AG04450 (cell line): ENCODE data around the gene FGF21. TPM values are rescaled to one million over a fixed set of nuclear protein-coding genes. Genes with fewer than 3 reads are reported as not detected.

Source experiments
- CTCF ChIA-PET: fragments of 300-600, 350-600 bp; formaldehyde crosslinking; extraction: SDS; loops from one replicate; lab custom pipeline; 2022; ENCODE audit warnings: antibody characterized with exemption, inconsistent platforms; lab: Charles Lee
- POLR2A ChIA-PET: fragments of 350-600 bp; formaldehyde crosslinking; extraction: SDS; loops from one replicate; lab custom pipeline; 2021; ENCODE audit warnings: antibody characterized with exemption, inconsistent platforms; lab: Yijun Ruan, JAX
- DNase-seq: peaks from one replicate; pipeline ENCODE4 v3.0.0-alpha.2; 2011; ENCODE audit warnings: low read depth, low spot score
- H3K27ac ChIP-seq: one replicate; pipeline ENCODE4 v1.5.1; 2012; ENCODE audit warnings: low read depth, low read length, control low read depth
- H3K27me3 ChIP-seq: one replicate; pipeline ENCODE4 v1.6.0; 2012; ENCODE audit warnings: low read length; ENCODE audit not compliant: control insufficient read depth, insufficient read depth
- H3K4me3 ChIP-seq: 2 replicates; pipeline ENCODE4 v1.5.1; 2011; ENCODE audit warnings: mild to moderate bottlenecking, low read depth, low read length, control low read depth
- H3K9me3 ChIP-seq: 2 replicates; pipeline ENCODE4 v1.5.1; 2012; ENCODE audit warnings: low read length; ENCODE audit not compliant: control insufficient read depth, insufficient read depth
- CTCF ChIP-seq: IDR thresholded peaks from 2 replicates; pipeline ENCODE4 v1.5.1; 2011; ENCODE audit warnings: low read depth, low read length, control low read depth, inconsistent platforms
- polyA plus RNA-seq: library from polyadenylated mRNA; depleted of rRNA; stranded (reverse); fragments of >200 nt; gene quantifications from 2 replicates; pipeline ENCODE4 v1.2.3, GENCODE V29; 2011

Gene FGF21
- polyA plus RNA-seq, 1 experiment = not detected

GRCh38 chr19:48738557-48739403 is 16.5 kb upstream of the FGF21 start:
- DNase-seq = no peak
- Histone ChIP-seq H3K27me3 (peaks cover 10% of the 10 kb centered on the region), H3K27ac (no peak overlapping the region), H3K4me3 (peak overlapping the region; percentile 42), H3K9me3 (peaks cover 12% of the 10 kb centered on the region)
- no peak for TF ChIP-seq CTCF
- ChIA-PET POLR2A (interaction anchor here (1.0 to 1.3 kb wide), 2 partner anchors 14 to 120 kb away, joined by 4 to 5 read pairs; partner anchors contain the start of genes RPL18 and SPHK2), CTCF (interaction anchor here (1.0 kb wide), 1 partner anchor 49 kb away, joined by 3 read pairs; no protein-coding TSS in a partner anchor)

GRCh38 chr19:48739404-48740163 is 15.7 kb upstream of the FGF21 start:
- CTCF ChIA-PET = interaction anchor here (0.7 to 1.0 kb wide), 2 partner anchors 48 kb away, joined by 3 to 7 read pairs; no protein-coding TSS in a partner anchor
- POLR2A ChIA-PET = interaction anchor here (0.5 to 1.3 kb wide), 2 partner anchors 15 to 31 kb away, joined by 4 to 6 read pairs; no protein-coding TSS in a partner anchor
- TF ChIP-seq CTCF = no peak

GRCh38 chr19:48740164-48740972 is 15.0 kb upstream of the FGF21 start, which contains the start of gene RASIP1:
RASIP1 (minus strand) TSS chr19:48740610; CDS start chr19:48740282, 328 bp downstream.
- ChIA-PET CTCF (interaction anchor here (0.7 kb wide), 1 partner anchor 47 kb away, joined by 7 read pairs; no protein-coding TSS in a partner anchor), POLR2A (interaction anchor here (0.5 kb wide), 1 partner anchor 31 kb away, joined by 6 read pairs; no protein-coding TSS in a partner anchor)
- Histone ChIP-seq H3K27ac (no peak within 1 kb of the TSS), H3K9me3 (peaks cover 9% of the 10 kb centered on the region), H3K27me3 (peaks cover 8% of the 10 kb centered on the region), H3K4me3 (no peak within 1 kb of the TSS)
- no peak for TF ChIP-seq CTCF
- DNase-seq = no peak

More at GRCh38 chr19:48739404-48740163, 15.7 kb upstream of the FGF21 start:
- H3K4me3 ChIP-seq = peak overlapping the region; percentile 42; the same call in 1 of the 2 replicates
- no peak for DNase-seq
- H3K27ac ChIP-seq = no peak overlapping the region
- peaks cover 12% of the 10 kb centered on the region for H3K9me3 ChIP-seq
- H3K27me3 ChIP-seq = peaks cover 10% of the 10 kb centered on the region

- Histone ChIP-seq H3K4me3 (no peak overlapping the region), H3K9me3 (peaks cover 13% of the 10 kb centered on the region; the same call in 1 of the 2 replicates), H3K27me3 (peaks cover 11% of the 10 kb centered on the region), H3K27ac (no peak overlapping the region)
- no peak for DNase-seq
- no peak for TF ChIP-seq CTCF
- ChIA-PET POLR2A (no interaction called here), CTCF (no interaction called here)
Measured at GRCh38 chr19:48741129-48741999, 14.0 kb upstream of the FGF21 start.
